A549 (cell line): Measurements from ENCODE around the gene PDE4D.

Experiments
- HOXB5 ChIP-seq: fragments of 250-450 bp; sonication (Bioruptor Pico); IDR thresholded peaks from 2 replicates; pipeline ENCODE4 v1.5.0; 2020; ENCODE audit warnings: mild to moderate bottlenecking, moderate library complexity
- POLR2A ChIP-seq: IDR thresholded peaks from 2 replicates; pipeline ENCODE4 v1.6.1; 2012; ENCODE audit warnings: mild to moderate bottlenecking, low read length
- RAD21 ChIP-seq, 2 experiments: fragments of >200 bp in 1 of 2; sonication (Bioruptor Twin) in 1 of 2; formaldehyde crosslinking in 1 of 2; IDR thresholded peaks in 1 of 2; conservative IDR thresholded peaks in 1 of 2; 2 replicates in 1 of 2; 3 replicates in 1 of 2; pipeline ENCODE4 v1.6.1; 2012 to 2018; ENCODE audit warnings: inconsistent platforms in 1 of 2
- REST ChIP-seq: fragments of 200-600 bp; sonication (generic); IDR thresholded peaks from 2 replicates; pipeline ENCODE4 v1.6.1; 2016; ENCODE audit warnings: antibody characterized with exemption, mild to moderate bottlenecking, moderate library complexity
- RFX5 ChIP-seq: fragments of 450-650 bp; IDR thresholded peaks from 2 replicates; pipeline ENCODE4 v1.7.1; 2014; ENCODE audit warnings: antibody characterized with exemption, mild to moderate bottlenecking, moderate library complexity
- TF ChIP-seq, protein P1 (sequence below): fragments of >200 bp; sonication (Bioruptor Twin); formaldehyde crosslinking; IDR thresholded peaks from 3 replicates; pipeline ENCODE4 v1.6.1; 2016

- TF ChIP-seq, protein P1, sequence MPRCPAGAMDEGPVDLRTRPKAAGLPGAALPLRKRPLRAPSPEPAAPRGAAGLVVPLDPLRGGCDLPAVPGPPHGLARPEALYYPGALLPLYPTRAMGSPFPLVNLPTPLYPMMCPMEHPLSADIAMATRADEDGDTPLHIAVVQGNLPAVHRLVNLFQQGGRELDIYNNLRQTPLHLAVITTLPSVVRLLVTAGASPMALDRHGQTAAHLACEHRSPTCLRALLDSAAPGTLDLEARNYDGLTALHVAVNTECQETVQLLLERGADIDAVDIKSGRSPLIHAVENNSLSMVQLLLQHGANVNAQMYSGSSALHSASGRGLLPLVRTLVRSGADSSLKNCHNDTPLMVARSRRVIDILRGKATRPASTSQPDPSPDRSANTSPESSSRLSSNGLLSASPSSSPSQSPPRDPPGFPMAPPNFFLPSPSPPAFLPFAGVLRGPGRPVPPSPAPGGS = no peak
- TF ChIP-seq RAD21 (conservative IDR thresholded peaks at IDR 0.05 in 1 of 2, IDR thresholded peaks at IDR 0.05 in 1 of 2) (no peak), POLR2A (no peak), RFX5 (no peak), HOXB5 (CRISPR knock-in tag) (no peak), REST (no peak)
Measured at GRCh38 chr5:59000211-59000610, 893.3 kb downstream of the PDE4D start.
